SW 1271 (cell line): ENCODE measurements around the gene CA6.
A peak's percentile ranks its signal among the peaks of the same experiment; 100 is the strongest.
"Not testable (repeated sequence)": the region's sequence is repeated elsewhere in the genome, so short reads cannot be mapped to it uniquely, and the experiment has no call there.

Experiments
- DNase-seq, 2 experiments: peaks; one replicate each; lab custom pipeline; 2025; lab: John Stamatoyannopoulos, UW

Gene CA6

DNA sequence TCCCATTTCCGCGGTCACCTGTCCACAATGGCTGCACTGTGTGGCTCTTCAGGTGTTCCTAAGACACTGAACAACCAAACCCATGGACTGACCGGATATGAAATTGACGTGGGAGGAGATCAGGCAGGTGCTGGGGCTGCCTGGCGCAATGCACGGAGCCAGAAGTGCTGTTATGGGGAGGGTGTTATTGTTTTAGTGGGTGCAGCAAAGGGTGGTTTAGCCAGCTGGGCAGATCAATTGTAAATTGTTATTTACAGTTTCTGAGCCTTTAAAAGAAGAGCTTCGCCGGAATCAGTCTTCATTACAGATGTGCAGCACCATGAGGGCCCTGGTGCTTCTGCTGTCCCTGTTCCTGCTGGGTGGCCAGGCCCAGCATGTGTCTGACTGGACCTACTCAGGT is at the start of gene CA6:
Gene CA6 (plus strand): TSS at position 301 of the 400 bp plus-strand sequence. CDS start 19 bp downstream, at position 320.
- no peak for DNase-seq

DNA sequence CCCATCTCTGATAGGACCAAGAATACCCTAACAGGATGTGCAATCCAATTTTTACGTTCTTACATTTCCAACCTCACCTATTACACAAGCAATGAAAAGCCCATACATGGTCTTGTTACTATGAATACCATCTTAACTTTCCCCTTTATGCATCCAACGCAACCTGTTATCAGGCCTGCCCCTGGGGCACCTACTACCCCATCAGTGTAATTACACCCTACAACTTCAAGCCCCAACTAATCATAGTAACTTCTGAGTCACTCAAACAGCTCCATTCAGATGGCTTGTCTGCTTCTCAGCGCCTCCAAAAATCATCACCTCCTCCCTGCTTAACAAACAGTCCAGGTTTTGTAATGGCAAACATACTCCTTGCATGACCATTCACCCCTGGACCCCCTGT is 48.9 kb upstream of the CA6 start:
- DNase-seq, result not testable (repeated sequence)

DNA sequence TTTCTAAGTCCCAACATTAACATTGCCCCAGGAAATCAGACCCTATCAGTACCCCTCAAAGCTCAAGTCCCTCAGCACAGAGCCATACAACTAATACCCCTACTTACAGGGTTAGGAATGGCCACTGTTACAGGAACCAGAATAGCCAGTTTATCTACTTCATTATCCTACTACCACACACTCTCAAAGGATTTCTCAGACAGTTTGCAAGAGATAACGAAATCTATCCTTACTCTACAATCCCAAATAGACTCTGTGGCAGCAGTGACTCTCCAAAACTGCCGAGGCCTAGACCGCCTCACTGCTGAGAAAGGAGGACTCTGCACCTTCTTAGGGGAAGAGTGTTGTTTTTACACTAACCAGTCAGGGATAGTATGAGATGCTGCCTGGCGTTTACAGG is 48.2 kb upstream of the CA6 start:
- not testable (repeated sequence) for DNase-seq

DNA sequence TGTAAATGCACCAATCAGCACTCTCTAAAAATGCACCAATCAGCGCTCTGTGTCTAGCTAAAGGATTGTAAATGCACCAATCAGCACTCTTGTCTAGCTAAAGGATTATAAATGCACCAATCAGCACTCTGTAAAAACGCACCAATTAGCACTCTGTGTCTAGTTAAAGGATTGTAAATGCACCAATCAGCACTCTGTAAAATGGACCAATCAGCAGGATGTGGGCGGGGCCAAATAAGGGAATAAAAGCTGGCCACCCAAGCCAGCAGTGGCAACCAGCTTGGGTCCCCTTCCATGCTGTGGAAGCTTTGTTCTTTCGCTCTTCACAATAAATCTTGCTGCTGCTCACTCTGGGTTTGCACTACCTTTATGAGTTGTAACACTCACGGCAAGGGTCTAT is 47.2 kb upstream of the CA6 start:
- DNase-seq, result not testable (repeated sequence)

DNA sequence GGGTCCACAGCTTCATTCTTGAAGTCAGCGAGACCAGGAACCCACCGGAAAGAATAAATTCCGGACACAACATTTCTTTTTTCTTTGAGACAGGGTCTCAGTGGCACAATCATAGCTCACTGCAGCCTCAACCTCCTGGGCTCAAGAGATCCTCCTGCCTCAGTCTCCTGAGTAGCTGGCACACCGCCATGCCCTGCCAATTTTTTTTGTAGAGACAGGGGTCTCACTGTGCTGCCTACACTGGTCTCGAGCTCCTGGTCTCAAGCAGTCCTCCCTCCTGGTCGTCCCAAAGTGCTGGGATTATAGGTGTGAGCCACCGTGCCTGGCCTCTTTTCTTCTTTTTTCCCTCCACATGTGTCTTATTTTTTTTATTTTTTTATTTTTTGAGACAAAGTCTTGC is 46.6 kb upstream of the CA6 start:
- DNase-seq, result no peak

DNA sequence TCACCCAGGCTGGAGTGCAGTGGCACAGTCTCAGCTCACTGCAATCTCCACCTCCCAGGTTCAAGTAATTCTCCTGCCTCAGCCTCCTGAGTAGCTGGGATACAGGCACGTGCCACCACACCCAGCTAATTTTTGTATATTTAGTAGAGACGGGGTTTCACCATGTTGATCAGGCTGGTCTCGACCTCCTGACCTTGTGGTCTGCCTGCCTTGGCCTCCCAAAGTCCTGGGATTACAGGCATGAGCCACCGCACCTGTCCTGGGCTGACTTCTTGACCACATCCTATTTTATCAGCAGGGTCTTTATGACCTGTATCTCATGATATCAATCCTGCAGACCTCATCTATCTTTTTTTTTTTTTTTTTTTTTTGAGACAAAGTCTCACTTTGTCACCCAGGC is 45.0 kb upstream of the CA6 start:
- DNase-seq, result not testable (repeated sequence)

DNA sequence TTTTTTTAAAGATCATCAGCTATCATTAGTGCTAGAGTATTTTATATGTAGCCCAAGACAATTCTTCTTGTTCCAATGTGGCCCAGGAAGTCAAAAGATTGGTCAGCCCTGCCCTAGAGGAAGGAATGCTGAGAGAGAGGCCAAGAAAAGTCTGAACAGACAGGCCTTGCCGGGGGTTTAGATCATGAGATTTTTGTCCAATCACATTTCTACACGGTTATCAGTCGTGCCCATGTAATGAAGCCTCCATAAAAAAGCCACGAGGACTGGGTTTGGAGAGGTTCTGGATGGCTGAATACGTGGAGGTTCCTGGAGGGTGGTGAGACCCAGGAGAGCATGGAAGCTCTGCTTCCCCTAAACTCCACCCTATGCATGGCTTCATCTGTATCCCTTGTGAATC is 42.9 kb upstream of the CA6 start:
- no peak for DNase-seq

DNA sequence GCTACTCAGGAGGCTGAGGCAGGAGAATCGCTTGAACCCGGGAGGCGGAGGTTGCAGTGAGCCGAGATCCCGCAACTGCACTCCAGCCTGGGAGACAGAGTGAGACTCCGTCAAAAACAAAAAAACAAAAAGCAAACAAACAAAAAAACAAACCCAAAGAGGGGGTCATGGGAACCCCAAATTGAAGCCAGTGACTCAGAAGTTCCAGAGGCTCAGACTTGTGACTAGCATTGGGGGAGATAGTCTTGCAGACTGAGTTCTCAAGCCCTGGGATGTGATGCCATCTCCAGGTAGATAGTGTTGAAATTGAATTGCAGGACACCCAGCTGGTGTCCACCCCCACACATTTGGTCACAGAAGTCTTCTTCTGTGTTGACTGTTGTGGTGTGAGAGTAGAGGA is 42.3 kb upstream of the CA6 start:
- peak; percentile 19 to 62 for DNase-seq

DNA sequence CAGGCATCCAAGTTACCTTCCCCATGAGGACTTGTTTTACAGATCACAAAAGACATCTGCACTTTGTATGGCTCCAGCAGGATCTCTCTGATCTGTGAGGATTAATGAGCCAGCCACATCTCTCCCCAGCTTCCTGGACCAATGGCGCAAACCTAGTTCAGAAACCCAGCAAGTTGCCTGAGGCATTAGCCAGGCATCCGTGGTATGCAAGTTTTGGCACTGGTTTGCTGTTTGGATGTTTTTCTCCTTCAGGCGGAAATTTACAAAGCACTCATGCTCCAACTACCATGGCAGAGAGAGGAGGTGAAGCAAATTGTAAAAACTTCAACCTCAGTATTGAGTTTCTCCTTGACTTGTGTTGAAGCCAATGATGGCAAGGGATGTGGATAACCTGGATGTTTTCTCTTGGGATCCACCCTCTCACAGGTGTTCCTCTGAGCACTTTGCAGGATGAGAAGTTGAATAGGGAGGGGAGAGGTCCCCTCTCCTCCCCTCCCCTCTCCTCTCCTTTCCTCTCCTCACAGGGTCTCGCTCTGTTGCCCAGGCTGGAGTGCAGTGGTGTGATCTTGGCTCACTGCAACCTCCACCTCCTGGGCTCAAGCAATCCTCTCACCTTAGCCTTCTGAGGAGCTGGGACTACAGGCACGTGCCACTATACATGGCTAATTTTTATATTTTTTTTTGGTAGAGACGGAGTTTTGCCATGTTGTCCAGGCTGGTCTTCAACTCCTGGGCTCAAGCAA is 41.6 kb upstream of the CA6 start:
- peak; percentile 65 to 79 for DNase-seq

DNA sequence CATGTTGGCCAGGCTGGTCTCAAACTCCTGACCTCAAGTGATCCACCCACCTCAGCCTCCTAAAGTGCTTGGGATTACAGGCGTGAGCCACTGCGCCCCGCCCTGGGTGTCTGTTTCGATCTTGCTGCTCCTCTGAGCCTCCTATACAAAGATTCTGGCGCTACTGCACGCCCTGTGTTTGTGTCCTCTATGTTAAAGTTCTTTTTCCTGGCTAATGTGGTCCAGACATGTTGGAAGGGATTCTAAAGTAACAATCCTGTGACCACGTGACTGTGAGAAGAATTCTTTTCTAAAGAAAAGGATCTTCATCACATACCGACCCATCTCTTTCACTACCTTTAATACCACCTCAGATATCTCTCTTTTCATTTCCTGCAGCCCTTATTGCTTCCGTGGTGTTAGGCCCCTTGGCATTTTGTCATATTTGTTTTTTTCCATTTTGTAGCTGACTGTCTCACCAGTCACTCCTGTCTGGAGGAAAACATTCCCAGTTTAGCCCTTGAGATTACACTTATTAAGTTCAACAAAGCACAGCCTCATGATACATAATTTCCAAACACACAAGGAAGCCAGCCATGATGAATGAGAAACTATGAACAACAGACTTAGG is 40.0 kb upstream of the CA6 start:
- no peak for DNase-seq

DNA sequence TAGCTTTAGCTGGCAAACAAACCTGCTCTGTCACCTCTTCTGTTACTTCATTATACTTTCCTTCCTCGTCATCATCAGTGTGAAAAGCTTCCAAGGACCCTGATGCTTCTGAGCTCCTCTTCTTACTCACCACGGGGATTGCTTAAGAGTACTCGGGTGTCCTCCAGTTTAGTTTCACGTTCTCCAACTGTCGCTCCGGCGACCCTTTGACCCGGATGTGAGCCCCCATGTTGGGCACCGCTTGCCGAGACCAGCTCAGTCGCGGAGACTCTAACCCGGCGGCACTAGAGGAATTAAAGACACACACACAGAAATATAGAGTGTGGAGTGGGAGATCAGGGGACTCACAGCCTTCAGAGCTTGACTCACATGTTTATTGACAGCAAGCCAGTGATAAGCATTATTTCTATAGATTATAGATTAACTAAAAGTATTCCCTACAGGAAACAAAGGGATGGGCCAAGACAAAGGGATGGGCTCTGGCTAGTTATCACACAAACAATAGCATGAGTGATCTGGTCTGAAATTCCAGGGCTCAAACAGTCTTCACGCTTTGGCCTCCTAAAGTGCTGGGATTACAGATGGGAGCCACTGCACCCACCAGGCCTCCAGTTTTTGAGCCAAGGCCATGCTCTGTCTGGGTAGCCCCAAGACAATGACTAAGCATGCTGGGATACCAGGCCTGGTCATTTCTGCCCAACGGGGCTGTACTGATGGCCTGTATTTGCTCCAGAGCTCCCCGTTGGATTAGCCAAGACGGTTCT is 37.1 kb upstream of the CA6 start:
- DNase-seq, result no peak

DNA sequence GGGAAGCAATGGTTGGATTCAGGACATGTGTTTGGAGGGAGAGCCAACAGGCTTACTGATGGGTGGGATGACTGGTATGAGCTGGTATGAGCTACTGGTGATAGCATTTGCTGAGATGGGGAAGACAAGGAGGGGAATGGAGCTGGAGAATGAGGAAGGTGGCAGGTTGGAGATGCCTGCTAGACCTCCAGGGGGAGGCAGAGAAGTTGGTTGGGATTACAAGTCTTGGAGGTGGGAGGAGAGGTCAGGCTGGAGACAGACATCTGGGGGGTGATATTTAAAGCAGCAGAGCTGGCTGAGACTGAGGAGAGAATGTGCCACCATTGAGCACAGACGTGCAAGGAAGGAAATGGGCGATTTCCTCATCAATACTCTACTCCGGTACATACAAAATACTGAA is 35.3 kb upstream of the CA6 start:
- DNase-seq, result no peak

DNA sequence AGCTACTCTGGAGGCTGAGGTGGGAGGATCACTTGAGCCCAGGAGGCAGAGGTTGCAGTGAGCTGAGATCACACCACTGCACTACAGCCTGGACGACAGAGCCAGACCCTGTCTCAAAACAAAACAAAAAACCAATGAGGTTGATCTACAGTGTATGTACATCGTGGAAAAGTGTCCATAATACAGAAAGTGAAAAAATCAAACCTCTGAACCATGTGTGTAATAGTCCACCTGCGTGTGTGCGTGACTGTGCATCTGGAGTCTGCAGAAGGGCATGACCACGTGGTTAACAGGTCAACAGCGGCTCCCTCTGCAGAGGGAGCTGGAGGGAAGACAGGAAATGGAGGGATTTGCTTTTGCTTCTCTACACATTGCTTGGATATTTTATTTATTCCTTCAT is 34.8 kb upstream of the CA6 start:
- no peak for DNase-seq

DNA sequence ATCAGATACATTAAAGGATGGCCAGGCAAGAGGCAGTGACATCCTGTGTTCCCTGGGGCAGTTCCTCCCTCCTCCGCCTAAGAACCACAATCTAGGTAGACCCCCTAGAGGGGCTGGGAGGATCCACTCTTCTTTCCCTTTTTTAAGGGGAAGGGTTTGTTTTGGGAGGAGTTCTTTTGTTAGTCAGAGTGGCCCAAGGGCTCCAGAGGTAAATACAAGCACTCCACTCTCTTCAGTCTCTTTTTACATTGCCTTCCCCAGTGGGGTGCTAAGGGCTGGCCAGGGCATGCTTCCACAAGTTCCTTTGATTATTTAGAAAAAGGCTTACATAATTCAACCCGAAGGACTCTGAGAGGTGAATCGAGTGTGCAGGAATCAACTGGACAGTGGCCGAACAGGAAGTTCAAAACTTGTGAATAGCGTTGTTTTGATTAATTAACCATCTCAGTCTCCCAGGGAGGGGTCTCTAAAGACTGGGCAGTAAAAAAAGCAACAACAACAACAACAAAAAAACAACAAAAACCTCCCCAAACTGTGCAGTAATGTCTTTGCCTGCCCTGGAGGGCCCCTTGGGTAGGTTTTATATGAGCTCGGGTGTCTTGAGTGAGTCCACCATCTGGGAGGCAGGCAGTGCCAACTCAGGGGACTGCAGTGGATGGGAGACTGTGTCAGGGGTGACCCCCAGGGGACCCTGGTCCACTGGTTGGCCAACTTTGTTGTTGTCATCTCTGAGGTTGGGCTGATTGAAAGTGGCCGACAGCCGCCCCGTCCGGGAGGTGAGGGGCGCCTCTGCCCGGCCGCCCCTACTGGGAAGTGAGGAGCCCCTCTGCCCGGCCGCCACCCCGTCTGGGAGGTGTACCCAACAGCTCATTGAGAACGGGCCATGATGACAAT is 34.0 kb upstream of the CA6 start:
- DNase-seq, result no peak

DNA sequence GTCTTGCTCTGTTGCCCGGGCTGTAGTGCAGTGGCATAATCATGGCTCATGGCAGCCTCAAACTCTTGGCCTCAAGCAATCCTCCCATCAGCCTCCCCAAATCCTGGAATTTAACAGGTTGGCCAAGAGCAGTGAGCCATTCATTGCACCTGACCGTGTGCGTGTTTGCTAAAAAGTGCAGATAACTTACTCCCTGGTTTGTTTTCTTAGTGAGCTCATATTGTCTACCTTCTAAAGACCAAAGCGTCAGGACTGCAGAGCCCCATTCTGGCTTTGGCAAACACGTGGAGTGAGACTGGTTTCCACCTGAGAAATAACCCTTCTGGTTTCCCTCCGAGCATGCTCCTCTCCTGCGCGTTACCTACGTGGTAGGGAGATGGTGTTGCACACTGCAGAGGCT is 32.2 kb upstream of the CA6 start:
- DNase-seq, result no peak

DNA sequence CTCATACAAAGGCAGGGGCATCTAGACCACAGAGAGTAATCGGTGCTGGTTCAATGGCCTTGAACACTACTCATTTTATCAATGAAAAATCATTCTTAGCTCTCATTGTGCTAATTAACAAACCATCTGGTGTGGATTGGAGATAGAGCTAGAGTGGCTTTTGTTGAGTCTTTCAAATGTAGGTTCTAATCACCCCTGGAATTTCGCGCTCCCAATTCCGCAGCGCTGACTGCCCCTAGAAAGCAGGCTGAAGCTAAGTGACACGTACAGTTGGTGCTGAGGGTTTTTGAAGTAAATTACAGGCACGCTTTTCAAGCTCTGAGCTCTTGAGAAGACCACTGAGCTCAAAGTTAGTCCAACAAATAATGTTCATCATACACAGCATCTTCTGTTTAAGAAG is 31.2 kb upstream of the CA6 start:
- no peak for DNase-seq

DNA sequence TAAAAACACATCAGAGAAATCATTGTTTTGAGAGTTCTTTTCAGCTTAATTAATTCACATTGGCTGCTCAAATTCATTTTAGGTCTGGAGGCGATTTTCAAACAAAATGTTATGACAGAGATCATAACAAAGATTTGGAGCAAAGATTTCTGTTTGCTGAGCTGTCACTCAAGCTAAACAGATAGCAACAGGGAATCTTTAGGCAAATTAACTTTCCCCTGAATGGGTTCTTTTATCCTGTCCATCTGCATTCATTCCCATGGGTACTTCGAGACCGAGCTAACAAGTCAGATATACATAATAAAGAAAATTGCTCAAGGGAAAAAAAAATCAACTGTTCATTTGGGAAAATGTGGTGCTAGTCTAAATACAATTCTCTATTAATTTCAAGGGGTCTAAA is 30.2 kb upstream of the CA6 start:
- DNase-seq, result no peak

DNA sequence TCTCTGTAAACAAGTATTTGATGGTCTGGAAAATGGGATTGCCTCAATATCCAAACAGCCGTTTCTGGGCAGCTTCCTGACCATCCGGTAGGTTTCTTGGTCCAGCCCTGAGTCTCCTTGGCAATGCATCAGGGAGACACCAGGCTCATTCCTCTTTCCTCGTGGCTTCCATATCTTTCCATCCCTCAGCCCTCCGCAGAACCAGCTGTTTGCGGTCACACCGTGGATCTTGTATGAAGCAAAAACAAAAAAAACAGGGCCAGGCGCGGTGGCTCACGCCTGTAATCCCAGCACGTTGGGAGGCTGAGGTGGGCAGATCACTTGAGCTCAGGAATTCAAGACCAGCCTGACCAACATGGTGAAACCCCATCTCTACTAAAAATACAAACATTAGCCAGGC is 28.1 kb upstream of the CA6 start:
- not testable (repeated sequence) for DNase-seq

DNA sequence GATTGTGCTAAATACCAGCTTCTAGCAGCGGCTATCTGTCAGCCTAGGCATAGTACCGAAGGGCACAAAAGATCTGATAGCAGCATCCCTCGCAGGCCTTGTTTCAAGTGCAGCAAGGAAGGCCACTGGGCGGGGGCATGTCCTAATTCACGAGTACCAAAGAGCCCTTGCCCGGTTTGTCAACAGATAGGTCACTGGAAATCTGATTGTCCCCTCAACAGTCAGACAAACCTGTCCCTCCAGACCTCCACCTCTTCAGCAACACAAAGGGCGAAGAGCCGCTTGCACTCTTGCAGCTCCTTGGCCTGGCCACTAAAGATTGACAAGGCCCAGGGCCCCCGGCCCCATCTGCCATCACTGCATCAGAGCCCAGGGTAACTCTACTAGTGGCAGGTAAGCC is 22.7 kb upstream of the CA6 start:
- DNase-seq, result no peak

DNA sequence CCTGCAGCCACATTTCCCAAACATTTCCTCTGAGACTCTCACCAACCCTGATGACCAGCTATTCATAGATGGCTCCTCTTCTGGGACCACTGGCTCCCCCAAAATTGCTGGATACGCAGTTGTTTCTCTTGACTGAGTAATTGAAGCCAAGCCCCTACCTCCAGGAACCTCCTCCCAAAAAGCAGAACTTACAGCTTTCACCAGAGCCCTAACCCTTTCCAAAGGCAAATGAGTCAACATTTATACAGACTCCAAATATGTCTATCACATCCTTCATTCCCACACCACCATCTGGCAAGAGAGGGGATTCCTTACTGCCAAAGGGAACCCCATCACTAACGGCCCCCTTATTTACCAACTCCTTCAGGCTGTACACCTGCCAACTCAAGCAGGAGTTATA is 20.3 kb upstream of the CA6 start:
- no peak for DNase-seq

DNA sequence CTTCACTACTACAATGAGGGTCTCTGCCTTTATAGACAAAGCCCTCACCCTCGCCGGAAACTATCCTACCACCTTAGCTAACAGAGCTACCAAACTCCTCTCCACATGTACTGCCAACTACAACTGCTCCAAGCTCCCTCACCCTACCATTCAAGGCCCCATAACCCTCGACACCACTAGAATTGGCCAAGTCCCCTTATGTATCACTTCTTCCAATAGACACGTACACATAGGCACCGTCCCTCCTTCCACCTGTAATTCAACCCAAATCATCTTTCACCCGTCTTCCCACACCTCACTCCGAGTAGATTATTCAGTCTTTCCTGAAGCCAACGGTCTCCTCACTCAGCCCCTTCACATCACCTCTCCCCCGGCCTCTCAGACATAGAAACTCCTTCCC is 19.7 kb upstream of the CA6 start:
- DNase-seq, result no peak
